Common myeloid progenitor, CD34-positive (primary cell): Measurements from ENCODE around the gene GSC.
"Not testable (repeated sequence)": the region's sequence is repeated elsewhere in the genome, so short reads cannot be mapped to it uniquely, and the experiment has no call there.

Experiments
- CTCF ChIA-PET: fragments of 350-600 bp; sonication (Branson Sonifier 250); formaldehyde crosslinking; loops from one replicate; lab custom pipeline; 2021; ENCODE audit warnings: antibody characterized with exemption; lab: Charles Lee
- POLR2A ChIA-PET: fragments of 350-600 bp; sonication (Branson Sonifier 250); formaldehyde crosslinking; loops from one replicate; lab custom pipeline; 2021; ENCODE audit warnings: antibody characterized with exemption; lab: Charles Lee
- DNase-seq, 3 donors: peaks; one replicate each; pipeline versions ENCODE4 v3.0.0 to v3.0.0-alpha.2; 2013
- H3K27ac ChIP-seq, 2 experiments: 1 replicate in 1 of 2; 2 replicates in 1 of 2; pipeline ENCODE4 v1.7.0; 2013; ENCODE audit warnings: inconsistent platforms in 2 of 2, low read length in 2 of 2, mild to moderate bottlenecking in 2 of 2, low read depth in 1 of 2, moderate library complexity in 1 of 2; ENCODE audit not compliant: severe bottlenecking in 2 of 2, insufficient read depth in 1 of 2, poor library complexity in 1 of 2
- H3K27me3 ChIP-seq, 5 experiments: replicated peaks in 2 of 5; 1 replicate in 3 of 5; 2 replicates in 2 of 5; pipeline versions ENCODE4 v1.6.1 to v1.7.0; 2013; ENCODE audit warnings: low read length in 4 of 5, mild to moderate bottlenecking in 2 of 5, moderate library complexity in 2 of 5, inconsistent platforms in 1 of 5; ENCODE audit not compliant: insufficient read depth in 5 of 5, control insufficient read depth in 4 of 5
- H3K36me3 ChIP-seq, 4 experiments: 1 replicate in 2 of 4; 2 replicates in 2 of 4; pipeline versions ENCODE4 v1.6.1 to v1.7.0; 2013; ENCODE audit warnings: low read length in 3 of 4, control low read depth in 1 of 4, mild to moderate bottlenecking in 1 of 4; ENCODE audit not compliant: control insufficient read depth in 4 of 4, insufficient read depth in 4 of 4
- H3K4me1 ChIP-seq, 4 experiments: 1 replicate in 3 of 4; 2 replicates in 1 of 4; pipeline versions ENCODE4 v1.6.1 to v1.7.1; 2013; ENCODE audit warnings: low read length in 3 of 4, mild to moderate bottlenecking in 3 of 4, control low read depth in 1 of 4, inconsistent platforms in 1 of 4, moderate library complexity in 1 of 4; ENCODE audit not compliant: control insufficient read depth in 4 of 4, insufficient read depth in 4 of 4; ENCODE audit errors: control extremely low read depth in 1 of 4
- H3K4me3 ChIP-seq, 7 experiments: 1 replicate in 4 of 7; 2 replicates in 3 of 7; pipeline versions ENCODE4 v1.5.1 to v1.7.0; 2013; ENCODE audit warnings: mild to moderate bottlenecking in 7 of 7, low read length in 6 of 7, moderate library complexity in 6 of 7, inconsistent platforms in 2 of 7, low read depth in 2 of 7, control low read depth in 1 of 7; ENCODE audit not compliant: insufficient read depth in 4 of 7, control insufficient read depth in 1 of 7; ENCODE audit errors: extremely low read depth in 1 of 7
- H3K9me3 ChIP-seq, 5 experiments: 1 replicate in 4 of 5; 2 replicates in 1 of 5; pipeline versions ENCODE4 v1.6.1 to v1.7.1; 2013; ENCODE audit warnings: low read length in 4 of 5, mild to moderate bottlenecking in 2 of 5, inconsistent platforms in 1 of 5, low read depth in 1 of 5, moderate library complexity in 1 of 5; ENCODE audit not compliant: control insufficient read depth in 4 of 5, insufficient read depth in 2 of 5; ENCODE audit errors: control extremely low read depth in 1 of 5
- WGBS: methylation state at CpG from one replicate; pipeline ENCODE4 v1.1.5; 2013; ENCODE audit not compliant: insufficient coverage; 5-methylcytosine and 5-hydroxymethylcytosine counted together

The GSC gene

GRCh38 chr14:94726649-94727048 is 43.3 kb downstream of the GSC start:
- H3K4me1 ChIP-seq, POLR2A ChIA-PET: not testable (repeated sequence)
- WGBS, result 90% methylated on average over 8 of the region's 8 CpGs

GRCh38 chr14:94724993-94725392 is 44.9 kb downstream of the GSC start:
- CTCF ChIA-PET, result no interaction called here
- DNase-seq, result no peak
- WGBS, result 100% methylated on average over 1 of the region's 2 CpGs

More at GRCh38 chr14:94726649-94727048, 43.3 kb downstream of the GSC start:
- CTCF ChIA-PET, H3K27me3 ChIP-seq, DNase-seq, H3K4me3 ChIP-seq, H3K36me3 ChIP-seq, H3K9me3 ChIP-seq, H3K27ac ChIP-seq: not testable (repeated sequence)

GRCh38 chr14:94722397-94722796 is 47.5 kb downstream of the GSC start:
- H3K4me1 ChIP-seq, result no peaks in the 10 kb centered on the region
- H3K36me3 ChIP-seq, result no peaks in the 10 kb centered on the region
- no peak overlapping the region for H3K27ac ChIP-seq
- no peak overlapping the region for H3K4me3 ChIP-seq
- H3K27me3 ChIP-seq, result peaks cover 0 to 2% (median 0%) of the 10 kb centered on the region in 5 experiments
- ChIA-PET POLR2A (no interaction called here), CTCF (no interaction called here)
- WGBS, result 0% methylated on average over 1 of the region's 4 CpGs
- DNase-seq, result no peak
- no peaks in the 10 kb centered on the region for H3K9me3 ChIP-seq

More at GRCh38 chr14:94724993-94725392, 44.9 kb downstream of the GSC start:
- H3K4me3 ChIP-seq, result no peak overlapping the region
- no peaks in the 10 kb centered on the region for H3K36me3 ChIP-seq
- H3K27me3 ChIP-seq, result peaks cover 0 to 2% (median 0%) of the 10 kb centered on the region in 5 experiments
- POLR2A ChIA-PET, result no interaction called here
- H3K9me3 ChIP-seq, result no peaks in the 10 kb centered on the region
- H3K4me1 ChIP-seq, result no peaks in the 10 kb centered on the region
- no peak overlapping the region for H3K27ac ChIP-seq
